ENCODE measurements around the gene ARSB.

The ARSB gene

GRCh38 chr5:78811121-78811817, 173.8 kb downstream of the ARSB start:
- no peak overlapping the region for H3K4me3 ChIP-seq (ENCODE audit: low read depth, low read length)
- no peak for TF ChIP-seq CTCF (IDR thresholded peaks at IDR 0.05; ENCODE audit: low read depth, low read length)

GRCh38 chr5:78810098-78810920, 174.8 kb downstream of the ARSB start:
- TF ChIP-seq CTCF (IDR thresholded peaks at IDR 0.05; ENCODE audit: low read depth, low read length) = no peak
- no peak overlapping the region for H3K4me3 ChIP-seq (ENCODE audit: low read depth, low read length)

GRCh38 chr5:78809444-78809843, 175.7 kb downstream of the ARSB start:
- TF ChIP-seq CTCF (IDR thresholded peaks at IDR 0.05; ENCODE audit: low read depth, low read length) = no peak
- H3K4me3 ChIP-seq (ENCODE audit: low read depth, low read length) = no peak overlapping the region

- TF ChIP-seq CTCF (IDR thresholded peaks at IDR 0.05; ENCODE audit: low read depth, low read length) = no peak
- no peak overlapping the region for H3K4me3 ChIP-seq (ENCODE audit: low read depth, low read length)
These were observed 176.3 kb downstream of the ARSB start for GRCh38 chr5:78808818-78809217.

- TF ChIP-seq CTCF (IDR thresholded peaks at IDR 0.05; ENCODE audit: low read depth, low read length) = no peak
These were observed 176.7 kb downstream of the ARSB start for GRCh38 chr5:78808380-78808779.

GRCh38 chr5:78806544-78806943, 178.6 kb downstream of the ARSB start:
- TF ChIP-seq CTCF (IDR thresholded peaks at IDR 0.05; ENCODE audit: low read depth, low read length) = no peak
- no peak overlapping the region for H3K4me3 ChIP-seq (ENCODE audit: low read depth, low read length)

More at GRCh38 chr5:78808380-78808779, 176.7 kb downstream of the ARSB start:
- no peak overlapping the region for H3K4me3 ChIP-seq (ENCODE audit: low read depth, low read length)

Measured in WI38 (cell line).